ENCODE measurements around the gene ZNF805. TPM values are rescaled to one million over a fixed set of nuclear protein-coding genes. Genes with fewer than 3 reads are reported as not detected.
"Not testable (repeated sequence)": the region's sequence is repeated elsewhere in the genome, so short reads cannot be mapped to it uniquely, and the experiment has no call there.

ZNF805 gene
- total RNA-seq, 2 experiments from 2014 or later = 7.6 to 7.8 TPM

GRCh38 chr19:57245066-57245465 is 4.6 kb downstream of the ZNF805 start:
- H3K4me1 Mint-ChIP-seq (ENCODE audit: low read depth) = peaks cover 34% of the 10 kb centered on the region
- no peak for DNase-seq
- H3K4me3 Mint-ChIP-seq = no peak overlapping the region
- H3K27me3 Mint-ChIP-seq = no peaks in the 10 kb centered on the region
- intact Hi-C loops (cut with micrococcal nuclease) = no loop called here
- CTCF ChIA-PET = interaction anchor here (0.7 kb wide), 1 partner anchor 53 kb away, joined by 3 read pairs; no protein-coding TSS in a partner anchor
- H3K27ac Mint-ChIP-seq = no peak overlapping the region
- POLR2A ChIA-PET = interaction anchor here (1.0 kb wide), 1 partner anchor 8 kb away, joined by 3 read pairs; no protein-coding TSS in a partner anchor
- peaks cover 51% of the 10 kb centered on the region for H3K36me3 Mint-ChIP-seq (ENCODE audit: low read depth)
- no peak for TF ChIP-seq CTCF (IDR thresholded peaks at IDR 0.05)
- no peaks in the 10 kb centered on the region for H3K9me3 Mint-ChIP-seq
- no peak for ATAC-seq

- no peak for TF ChIP-seq CTCF (IDR thresholded peaks at IDR 0.05)
- intact Hi-C loops (cut with micrococcal nuclease) = no loop called here
- peaks cover 32% of the 10 kb centered on the region for H3K4me1 Mint-ChIP-seq (ENCODE audit: low read depth)
- no peak overlapping the region for H3K27ac Mint-ChIP-seq
- H3K9me3 Mint-ChIP-seq = peaks cover 6% of the 10 kb centered on the region
- POLR2A ChIA-PET = interaction anchor here (0.8 to 1.0 kb wide), 2 partner anchors 9 to 55 kb away, joined by 3 read pairs; partner anchors contain the start of gene ZNF264
- no peaks in the 10 kb centered on the region for H3K27me3 Mint-ChIP-seq
- ATAC-seq = no peak
- peaks cover 58% of the 10 kb centered on the region for H3K36me3 Mint-ChIP-seq (ENCODE audit: low read depth)
- CTCF ChIA-PET = no interaction called here
- H3K4me3 Mint-ChIP-seq = no peak overlapping the region
- DNase-seq = no peak
Measured at GRCh38 chr19:57245959-57246358, 5.5 kb downstream of the ZNF805 start.

- ChIA-PET CTCF (no interaction called here), POLR2A (no interaction called here)
- DNase-seq (no peak), ATAC-seq (no peak)
- H3K4me1 Mint-ChIP-seq (ENCODE audit: low read depth) = peaks cover 8% of the 10 kb centered on the region
- H3K36me3 Mint-ChIP-seq (ENCODE audit: low read depth) = peaks cover 81% of the 10 kb centered on the region
- H3K27me3 Mint-ChIP-seq = no peaks in the 10 kb centered on the region
- intact Hi-C loops (cut with micrococcal nuclease) = no loop called here
- H3K4me3 Mint-ChIP-seq = no peak overlapping the region
- TF ChIP-seq CTCF (IDR thresholded peaks at IDR 0.05) = no peak
- no peak overlapping the region for H3K27ac Mint-ChIP-seq
- peaks cover 14% of the 10 kb centered on the region for H3K9me3 Mint-ChIP-seq
Measured at GRCh38 chr19:57248646-57249045, 8.2 kb downstream of the ZNF805 start.

- Mint-ChIP-seq H3K9me3 (peaks cover 16% of the 10 kb centered on the region), H3K36me3 (ENCODE audit: low read depth) (peaks cover 86% of the 10 kb centered on the region), H3K4me1 (ENCODE audit: low read depth) (peaks cover 5% of the 10 kb centered on the region), H3K27me3 (no peaks in the 10 kb centered on the region), H3K27ac (no peak overlapping the region), H3K4me3 (no peak overlapping the region)
- ChIA-PET CTCF (no interaction called here), POLR2A (no interaction called here)
- no peak for TF ChIP-seq CTCF (IDR thresholded peaks at IDR 0.05)
- ATAC-seq = no peak
- no peak for DNase-seq
- intact Hi-C loops (cut with micrococcal nuclease) = no loop called here
Measured at GRCh38 chr19:57249329-57249728, 8.9 kb downstream of the ZNF805 start.

- ATAC-seq = peak; percentile 49
- intact Hi-C loops (cut with micrococcal nuclease); CTCF ChIA-PET; H3K4me1 Mint-ChIP-seq (ENCODE audit: low read depth); H3K27ac Mint-ChIP-seq; POLR2A ChIA-PET; H3K4me3 Mint-ChIP-seq; H3K27me3 Mint-ChIP-seq: not testable (repeated sequence)
- Mint-ChIP-seq H3K36me3 (ENCODE audit: low read depth) (peaks cover 81% of the 10 kb centered on the region), H3K9me3 (peaks cover 30% of the 10 kb centered on the region)
- peak; percentile 26 for DNase-seq
Measured at GRCh38 chr19:57253767-57254166, 13.3 kb downstream of the ZNF805 start.

- Mint-ChIP-seq H3K27ac (no peak overlapping the region), H3K9me3 (peaks cover 22% of the 10 kb centered on the region), H3K4me1 (ENCODE audit: low read depth) (no peaks in the 10 kb centered on the region), H3K4me3 (no peak overlapping the region), H3K27me3 (no peaks in the 10 kb centered on the region), H3K36me3 (ENCODE audit: low read depth) (peaks cover 56% of the 10 kb centered on the region)
- no peak for ATAC-seq
- intact Hi-C loops (cut with micrococcal nuclease) = no loop called here
- no peak for TF ChIP-seq CTCF (IDR thresholded peaks at IDR 0.05)
- CTCF ChIA-PET = no interaction called here
- DNase-seq = no peak
- POLR2A ChIA-PET = interaction anchor here (0.5 kb wide), 1 partner anchor 44 kb away, joined by 4 read pairs; no protein-coding TSS in a partner anchor
Measured at GRCh38 chr19:57262044-57262443, 21.6 kb downstream of the ZNF805 start.

All from activated CD8-positive, alpha-beta T cell treated with anti-CD3 and anti-CD28 coated beads for 36 hours (primary cell).